ENCODE data around the gene SMARCB1. TPM values are rescaled to one million over a fixed set of nuclear protein-coding genes. Genes with fewer than 3 reads are reported as not detected.

Gene SMARCB1
- total and polyA plus RNA-seq, 2 donors (not counting 3 experiments of a cell fraction or from before 2014, with no cell fraction given) = 113 to 148 TPM

GRCh38 chr22:23752090-23752691 lies 34.6 kb upstream of the SMARCB1 start:
- DNase-seq (ENCODE audit: low read depth, low spot score) = no peak
- no peak overlapping the region for H3K27ac ChIP-seq (ENCODE audit: insufficient read depth, low read depth, low read length)
- no peak overlapping the region for H3K4me3 ChIP-seq (replicated peaks in 1 of 3; ENCODE audit: insufficient read depth in 1 of 3, low read depth in 1 of 3, low read length in 3 of 3)
- no peaks in the 10 kb centered on the region for H3K27me3 ChIP-seq (ENCODE audit: control insufficient read depth in 2 of 2, insufficient read depth in 2 of 2, low read length in 2 of 2)
- intact Hi-C loops (cut with micrococcal nuclease) = no loop called here
- H3K36me3 ChIP-seq (ENCODE audit: control insufficient read depth in 2 of 2, extremely low read depth in 1 of 2, insufficient read depth in 2 of 2, low read length in 2 of 2) = no peaks in the 10 kb centered on the region
- dilution Hi-C loops (cut with MboI; ENCODE audit: extremely low pct_ligation_motif_present, low sequenced_read_pairs) = no loop called here
- H3K9me3 ChIP-seq (replicated peaks; ENCODE audit: control insufficient read depth, insufficient read depth, low read length) = no peaks in the 10 kb centered on the region
- H2AFZ ChIP-seq (ENCODE audit: low read depth, low read length) = no peak overlapping the region
- H3K9ac ChIP-seq (replicated peaks; ENCODE audit: extremely low read depth, insufficient read depth, low read length) = no peak overlapping the region
- no peaks in the 10 kb centered on the region for H4K20me1 ChIP-seq (replicated peaks; ENCODE audit: control insufficient read depth, extremely low read depth, insufficient read depth, low read length)
- no peaks in the 10 kb centered on the region for H3K9me1 ChIP-seq (replicated peaks; ENCODE audit: control insufficient read depth, extremely low read depth, insufficient read depth, low read length)
- BruUV-seq (replicated peaks) = no TSS peak
- no peak for FAIRE-seq
- ChIA-PET POLR2A (no interaction called here), CTCF (no interaction called here)
- H3K4me2 ChIP-seq (ENCODE audit: insufficient read depth, low read length) = no peak overlapping the region
- TF ChIP-seq CTCF (IDR thresholded peaks at IDR 0.05; ENCODE audit: extremely low read depth in 1 of 2, insufficient read depth in 1 of 2, low read depth in 1 of 2, low read length in 2 of 2) (no peak), GATA2 (IDR thresholded peaks at IDR 0.05; ENCODE audit: insufficient read depth, insufficient read length, low read depth, low read length) (no peak), POLR2AphosphoS5 (IDR thresholded peaks at IDR 0.05; ENCODE audit: insufficient read depth, low read depth, low read length) (no peak)
- no peaks in the 10 kb centered on the region for H3K79me2 ChIP-seq (ENCODE audit: control insufficient read depth, insufficient read depth, low read length)
- H3K4me1 ChIP-seq (ENCODE audit: control insufficient read depth, extremely low read depth, insufficient read depth, low read length) = peaks cover 10% of the 10 kb centered on the region

GRCh38 chr22:23752750-23753149 lies 34.0 kb upstream of the SMARCB1 start:
- no peak overlapping the region for H3K9ac ChIP-seq (replicated peaks; ENCODE audit: extremely low read depth, insufficient read depth, low read length)
- H3K9me3 ChIP-seq (replicated peaks; ENCODE audit: control insufficient read depth, insufficient read depth, low read length) = no peaks in the 10 kb centered on the region
- no TSS peak for BruUV-seq (replicated peaks)
- FAIRE-seq = no peak
- intact Hi-C loops (cut with micrococcal nuclease) = no loop called here
- no peaks in the 10 kb centered on the region for H3K27me3 ChIP-seq (ENCODE audit: control insufficient read depth in 2 of 2, insufficient read depth in 2 of 2, low read length in 2 of 2)
- TF ChIP-seq POLR2AphosphoS5 (IDR thresholded peaks at IDR 0.05; ENCODE audit: insufficient read depth, low read depth, low read length) (no peak), EZH2 (IDR thresholded peaks at IDR 0.05; ENCODE audit: borderline replicate concordance, low read depth, low read length, severe bottlenecking) (no peak), FOS (IDR thresholded peaks at IDR 0.05; ENCODE audit: borderline replicate concordance, insufficient read depth, low read length) (no peak), POLR2A (IDR thresholded peaks at IDR 0.05; ENCODE audit: low read depth, low read length) (no peak), CTCF (IDR thresholded peaks at IDR 0.05; ENCODE audit: extremely low read depth in 1 of 2, insufficient read depth in 1 of 2, low read depth in 1 of 2, low read length in 2 of 2) (no peak), MAX (IDR thresholded peaks at IDR 0.05; ENCODE audit: insufficient read depth, insufficient read length) (no peak), MYC (IDR thresholded peaks at IDR 0.05; ENCODE audit: low read depth, low read length) (no peak), JUN (IDR thresholded peaks at IDR 0.05; ENCODE audit: borderline replicate concordance, insufficient read depth, insufficient read length, low read depth) (no peak), GATA2 (IDR thresholded peaks at IDR 0.05; ENCODE audit: insufficient read depth, insufficient read length, low read depth, low read length) (no peak)
- H3K9me1 ChIP-seq (replicated peaks; ENCODE audit: control insufficient read depth, extremely low read depth, insufficient read depth, low read length) = no peaks in the 10 kb centered on the region
- ChIA-PET CTCF (no interaction called here), POLR2A (no interaction called here)
- H3K4me1 ChIP-seq (ENCODE audit: control insufficient read depth, extremely low read depth, insufficient read depth, low read length) = peaks cover 10% of the 10 kb centered on the region
- H3K27ac ChIP-seq (ENCODE audit: insufficient read depth, low read depth, low read length) = no peak overlapping the region
- no peaks in the 10 kb centered on the region for H3K36me3 ChIP-seq (ENCODE audit: control insufficient read depth in 2 of 2, extremely low read depth in 1 of 2, insufficient read depth in 2 of 2, low read length in 2 of 2)
- H3K4me2 ChIP-seq (ENCODE audit: insufficient read depth, low read length) = no peak overlapping the region
- no peak for DNase-seq (ENCODE audit: low read depth, low spot score)
- no peak overlapping the region for H2AFZ ChIP-seq (ENCODE audit: low read depth, low read length)
- no peak overlapping the region for H3K4me3 ChIP-seq (replicated peaks in 1 of 3; ENCODE audit: insufficient read depth in 1 of 3, low read depth in 1 of 3, low read length in 3 of 3)
- no peaks in the 10 kb centered on the region for H4K20me1 ChIP-seq (replicated peaks; ENCODE audit: control insufficient read depth, extremely low read depth, insufficient read depth, low read length)
- H3K79me2 ChIP-seq (ENCODE audit: control insufficient read depth, insufficient read depth, low read length) = no peaks in the 10 kb centered on the region
- dilution Hi-C loops (cut with MboI; ENCODE audit: extremely low pct_ligation_motif_present, low sequenced_read_pairs) = no loop called here

Measured in endothelial cell of umbilical vein (primary cell).